K562 (cell line): ENCODE results near the gene EGLN3.

ENCODE experiments used
- IRF2 ChIP-seq: sonication (generic); formaldehyde crosslinking; IDR thresholded peaks from 2 replicates; pipeline ENCODE4 v1.8.1; 2022; ENCODE audit warnings: mild to moderate bottlenecking, missing genetic modification reagents
- L3MBTL2 ChIP-seq: fragments of 450-650 bp; IDR thresholded peaks from 2 replicates; pipeline ENCODE4 v1.6.1; 2016; ENCODE audit warnings: mild to moderate bottlenecking, moderate library complexity
- MTF1 ChIP-seq: fragments of 250-450 bp; sonication (Bioruptor Pico); IDR thresholded peaks from 2 replicates; pipeline ENCODE4 v1.9.0; 2021; ENCODE audit warnings: moderate library complexity, mild to moderate bottlenecking, inconsistent platforms, borderline replicate concordance
- POLR2A ChIP-seq: fragments of 450-650 bp; conservative IDR thresholded peaks from 2 replicates; pipeline ENCODE4 v1.6.1; 2016
- SMC3 ChIP-seq: conservative IDR thresholded peaks from 2 replicates; pipeline ENCODE4 v1.6.1; 2011; ENCODE audit warnings: low read depth, low read length, improper control_type of control experiment; ENCODE audit not compliant: insufficient read depth
- SNIP1 ChIP-seq: fragments of 450-650 bp; IDR thresholded peaks from 2 replicates; pipeline ENCODE4 v1.7.1; 2017; ENCODE audit warnings: low read depth, mild to moderate bottlenecking
- TCF7L2 ChIP-seq: fragments of 150-350 bp; IDR thresholded peaks from 2 replicates; pipeline ENCODE4 v1.6.1; 2016; ENCODE audit warnings: low read depth, mild to moderate bottlenecking, low read length, moderate library complexity
- TF ChIP-seq, protein P1 (sequence below), 3 experiments: IDR thresholded peaks in 2 of 3; conservative IDR thresholded peaks in 1 of 3; 2 replicates each; pipeline ENCODE4 v1.5.1; 2011 to 2012; ENCODE audit warnings: low read length in 3 of 3, mild to moderate bottlenecking in 3 of 3, control low read depth in 2 of 3, improper control_type of control experiment in 1 of 3, inconsistent platforms in 1 of 3, low read depth in 1 of 3, mixed read lengths in 1 of 3, moderate library complexity in 1 of 3; ENCODE audit not compliant: insufficient read depth in 2 of 3

DNA sequence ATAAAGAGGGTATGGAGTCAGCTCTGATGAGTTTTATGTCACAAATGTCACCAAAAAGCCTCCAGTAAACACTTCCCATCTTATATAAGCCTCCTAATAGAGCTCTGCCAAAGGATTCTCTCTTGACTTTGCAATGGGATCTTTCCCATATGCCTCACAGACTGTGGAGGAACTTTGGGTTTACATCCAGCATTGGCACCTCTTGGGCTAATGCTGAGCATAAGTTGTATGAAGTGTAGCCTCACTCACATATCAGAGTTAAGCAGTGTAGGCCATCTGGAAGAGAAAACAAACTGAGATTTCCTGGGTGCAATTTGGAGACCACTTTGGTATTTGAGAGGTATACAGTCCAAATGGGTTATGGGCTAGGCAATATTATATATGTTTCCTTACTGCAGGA lies 24.9 kb downstream of the EGLN3 start:
- TF ChIP-seq, protein P1, sequence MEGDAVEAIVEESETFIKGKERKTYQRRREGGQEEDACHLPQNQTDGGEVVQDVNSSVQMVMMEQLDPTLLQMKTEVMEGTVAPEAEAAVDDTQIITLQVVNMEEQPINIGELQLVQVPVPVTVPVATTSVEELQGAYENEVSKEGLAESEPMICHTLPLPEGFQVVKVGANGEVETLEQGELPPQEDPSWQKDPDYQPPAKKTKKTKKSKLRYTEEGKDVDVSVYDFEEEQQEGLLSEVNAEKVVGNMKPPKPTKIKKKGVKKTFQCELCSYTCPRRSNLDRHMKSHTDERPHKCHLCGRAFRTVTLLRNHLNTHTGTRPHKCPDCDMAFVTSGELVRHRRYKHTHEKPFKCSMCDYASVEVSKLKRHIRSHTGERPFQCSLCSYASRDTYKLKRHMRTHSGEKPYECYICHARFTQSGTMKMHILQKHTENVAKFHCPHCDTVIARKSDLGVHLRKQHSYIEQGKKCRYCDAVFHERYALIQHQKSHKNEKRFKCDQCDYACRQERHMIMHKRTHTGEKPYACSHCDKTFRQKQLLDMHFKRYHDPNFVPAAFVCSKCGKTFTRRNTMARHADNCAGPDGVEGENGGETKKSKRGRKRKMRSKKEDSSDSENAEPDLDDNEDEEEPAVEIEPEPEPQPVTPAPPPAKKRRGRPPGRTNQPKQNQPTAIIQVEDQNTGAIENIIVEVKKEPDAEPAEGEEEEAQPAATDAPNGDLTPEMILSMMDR (IDR thresholded peaks at IDR 0.05 in 2 of 3, conservative IDR thresholded peaks at IDR 0.05 in 1 of 3; ENCODE audit: insufficient read depth in 2 of 3, low read depth in 1 of 3, low read length in 3 of 3), result no peak
- TF ChIP-seq TCF7L2 (no peak), IRF2 (no peak), MTF1 (CRISPR knock-in tag) (no peak), SMC3 (no peak), L3MBTL2 (no peak), POLR2A (no peak), SNIP1 (no peak)
